CD4-positive, alpha-beta T cell treated with Interleukin-4 for 1 hour (primary cell): ENCODE measurements around the gene NDUFS2.
A peak's percentile ranks its signal among the peaks of the same experiment; 100 is the strongest.
"Not testable (repeated sequence)": the region's sequence is repeated elsewhere in the genome, so short reads cannot be mapped to it uniquely, and the experiment has no call there.

Experiments used
- DNase-seq, 2 donors: peaks; one replicate each; pipeline ENCODE4 v3.0.0-alpha.2; 2020 to 2022

Gene NDUFS2

GRCh38 chr1:161222175-161223019, 20.2 kb downstream of the NDUFS2 start:
- DNase-seq, result no peak

- no peak for DNase-seq
Observed at GRCh38 chr1:161223805-161224694, 21.9 kb downstream of the NDUFS2 start.

GRCh38 chr1:161224695-161225087, 22.5 kb downstream of the NDUFS2 start:
- not testable (repeated sequence) for DNase-seq

GRCh38 chr1:161225178-161225533, 23.0 kb downstream of the NDUFS2 start:
- no peak for DNase-seq

GRCh38 chr1:161225534-161226319, 23.6 kb downstream of the NDUFS2 start, which contains the start of gene TOMM40L:
Gene TOMM40L (plus strand): TSS chr1:161226060. CDS start chr1:161226490, 430 bp downstream.
- peak; percentile 97 to 98 for DNase-seq

GRCh38 chr1:161226320-161226711, 24.1 kb downstream of the NDUFS2 start:
- DNase-seq, result no peak

GRCh38 chr1:161226759-161227158, 24.6 kb downstream of the NDUFS2 start:
- DNase-seq, result no peak

GRCh38 chr1:161227196-161227871, 25.2 kb downstream of the NDUFS2 start:
- peak; percentile 86 to 88 for DNase-seq

GRCh38 chr1:161228032-161228431, 25.9 kb downstream of the NDUFS2 start:
- no peak for DNase-seq

GRCh38 chr1:161229896-161230295, 27.7 kb downstream of the NDUFS2 start:
- DNase-seq, result no peak

- DNase-seq, result no peak
Observed at GRCh38 chr1:161230762-161231161, 28.6 kb downstream of the NDUFS2 start.

- no peak for DNase-seq
Observed at GRCh38 chr1:161233102-161233501, 30.9 kb downstream of the NDUFS2 start.

GRCh38 chr1:161235957-161236775, 34.0 kb downstream of the NDUFS2 start:
- DNase-seq, result no peak

GRCh38 chr1:161238039-161238473, 35.9 kb downstream of the NDUFS2 start, which contains the start of gene NR1I3:
Gene NR1I3 (minus strand): TSS chr1:161238203. CDS start chr1:161236565, 1,638 bp downstream.
- no peak for DNase-seq

- DNase-seq, result no peak
Observed at GRCh38 chr1:161241682-161242081, 39.5 kb downstream of the NDUFS2 start.

GRCh38 chr1:161242313-161242712, 40.1 kb downstream of the NDUFS2 start:
- no peak for DNase-seq

- no peak for DNase-seq
Observed at GRCh38 chr1:161244888-161245287, 42.7 kb downstream of the NDUFS2 start.

GRCh38 chr1:161250100-161250499, 47.9 kb downstream of the NDUFS2 start:
- DNase-seq, result not testable (repeated sequence)

GRCh38 chr1:161250829-161251228, 48.7 kb downstream of the NDUFS2 start:
- no peak for DNase-seq

GRCh38 chr1:161251579-161251978, 49.4 kb downstream of the NDUFS2 start:
- no peak for DNase-seq

GRCh38 chr1:161255302-161255701, 53.1 kb downstream of the NDUFS2 start:
- not testable (repeated sequence) for DNase-seq
